Pulmonary artery endothelial cell (primary cell): ENCODE data around the gene STK33. TPM values are rescaled to one million over a fixed set of nuclear protein-coding genes. Genes with fewer than 3 reads are reported as not detected.

Source experiments
- DNase-seq: peaks from one replicate; pipeline ENCODE4 v3.0.0-alpha.2; 2011; ENCODE audit warnings: low read depth, low spot score
- total RNA-seq: library from RNA; depleted of rRNA; stranded (reverse); fragments of >200 nt; gene quantifications from 2 replicates; pipeline ENCODE4 v1.2.3, GENCODE V29; 2014

STK33 gene
- 0.11 and 0.33 TPM in 2 replicates for total RNA-seq

- no peak for DNase-seq
Observed at GRCh38 chr11:8593935-8594909, at the start of gene STK33. Gene STK33 (minus strand): TSS chr11:8594228. CDS start chr11:8474905, 119,323 bp downstream.

DNA sequence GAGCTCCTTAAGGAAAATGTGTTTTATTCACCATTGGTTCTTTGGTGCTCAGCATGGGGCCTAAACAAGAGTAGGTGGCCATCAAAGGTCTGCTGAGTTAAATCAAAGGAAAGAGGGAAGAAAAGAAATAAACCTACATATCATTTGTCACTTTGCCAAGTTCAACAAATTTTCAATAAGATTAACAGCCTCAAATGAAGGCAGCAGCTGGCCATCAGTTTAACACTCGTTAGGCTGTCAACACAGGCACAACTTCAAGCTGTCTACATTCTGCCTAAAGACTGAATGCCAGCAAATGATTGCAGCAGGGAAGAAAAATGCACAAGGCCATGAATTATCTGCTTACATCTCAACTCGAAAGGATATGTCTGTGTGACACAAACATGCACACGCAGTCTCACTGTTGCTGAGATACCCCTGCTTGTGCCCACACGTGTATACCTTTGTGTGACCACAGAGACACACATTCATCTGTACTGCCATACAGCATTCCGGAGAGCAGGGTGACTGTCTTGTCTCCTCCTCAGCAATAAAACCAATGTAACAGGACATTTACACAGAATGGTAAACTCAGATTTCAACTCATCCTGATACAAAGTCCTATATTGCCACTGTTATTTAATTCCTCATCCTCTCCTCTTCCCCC lies 48.3 kb upstream of the STK33 start:
- DNase-seq: no peak

DNA sequence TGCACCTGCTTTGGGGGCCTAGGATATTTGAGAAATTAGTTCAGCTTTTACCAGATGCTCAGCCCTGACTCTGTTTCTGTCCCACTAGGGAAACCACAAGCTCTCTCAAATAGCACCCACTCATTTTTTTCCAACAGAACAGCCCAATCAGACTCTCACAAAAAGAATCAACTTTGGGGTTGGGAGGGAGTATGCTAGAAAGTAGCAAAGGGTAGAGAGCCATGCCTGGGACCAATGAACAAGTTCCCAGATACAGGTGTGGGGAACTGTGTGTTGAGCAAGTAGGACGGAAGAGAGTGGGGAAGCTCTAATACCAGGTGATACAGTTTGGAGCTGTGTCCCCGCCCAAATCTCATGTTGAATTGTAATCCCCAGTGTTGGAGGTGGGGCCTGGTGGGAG lies 47.3 kb upstream of the STK33 start:
- no peak for DNase-seq

DNA sequence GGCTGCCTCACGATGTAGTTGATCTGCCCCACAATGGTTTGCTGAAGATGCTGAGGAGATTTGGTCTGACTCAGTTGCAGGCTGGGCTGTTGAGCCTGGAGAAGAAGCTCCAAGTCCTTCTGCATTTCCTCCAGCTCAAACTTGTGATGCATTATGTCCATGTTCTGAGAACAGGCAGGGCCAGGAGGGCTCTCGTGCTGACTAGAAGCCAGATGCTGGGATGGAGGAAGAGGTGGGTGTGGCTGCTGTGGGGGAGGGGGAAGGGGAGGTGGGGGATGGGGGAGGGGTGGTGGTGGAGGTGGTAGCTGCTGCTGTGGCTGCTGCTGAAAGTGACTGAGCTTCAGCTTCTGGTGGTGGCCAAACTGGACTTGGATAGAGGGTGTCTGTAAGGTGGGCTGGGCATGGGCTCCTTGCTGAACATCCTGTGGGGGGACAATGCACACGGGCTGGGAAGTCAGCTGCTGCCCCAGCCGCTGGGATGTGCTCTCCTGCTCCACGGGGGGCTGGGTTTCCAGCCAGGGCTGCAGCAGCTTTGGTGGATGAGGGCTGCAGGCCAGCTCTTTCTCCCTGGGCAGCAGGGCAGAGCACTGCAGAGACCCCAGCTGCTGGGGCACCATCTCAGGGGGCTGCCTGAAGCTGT lies 46.4 kb upstream of the STK33 start:
- DNase-seq: no peak

DNA sequence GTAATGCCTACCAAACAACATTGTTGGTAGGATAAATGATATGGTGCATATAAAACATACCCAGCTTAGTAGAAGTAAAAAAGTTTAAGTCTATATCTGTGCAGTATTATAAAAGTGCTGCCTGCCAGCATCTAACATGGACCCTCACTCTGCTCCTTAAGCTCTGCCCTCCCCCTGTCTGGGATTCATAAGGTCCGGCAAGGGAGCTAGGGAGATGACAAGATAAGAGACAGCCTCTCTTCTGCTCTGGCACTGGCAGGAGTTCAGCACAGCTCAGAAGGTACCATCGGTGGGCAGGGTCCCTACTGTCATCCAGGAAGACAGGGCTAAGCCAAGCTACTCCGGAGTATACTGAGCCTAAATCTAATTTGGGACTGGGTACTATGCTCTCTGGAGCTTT lies 45.6 kb upstream of the STK33 start:
- no peak for DNase-seq

DNA sequence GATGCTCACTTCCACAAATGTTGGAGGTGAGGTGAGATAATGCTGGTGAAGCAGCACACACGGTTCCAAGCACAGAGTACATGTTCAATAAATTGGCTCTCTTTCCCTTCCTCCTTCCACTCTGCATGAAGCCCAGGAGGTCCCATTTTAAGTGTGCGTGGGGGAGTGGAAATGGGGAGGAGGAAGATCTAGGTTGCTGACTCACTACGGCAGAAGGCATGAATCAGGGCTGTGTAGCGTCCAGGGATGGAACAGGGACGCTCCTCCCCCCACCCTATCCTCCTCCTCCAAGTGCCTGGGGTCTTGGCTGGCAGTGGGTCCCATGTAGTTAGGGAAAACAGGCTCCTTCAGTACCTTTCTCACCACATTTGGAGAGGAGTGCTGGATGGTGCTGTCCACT lies 44.3 kb upstream of the STK33 start:
- DNase-seq: no peak

- DNase-seq: no peak
Observed at GRCh38 chr11:8636127-8636526, 42.1 kb upstream of the STK33 start.

DNA sequence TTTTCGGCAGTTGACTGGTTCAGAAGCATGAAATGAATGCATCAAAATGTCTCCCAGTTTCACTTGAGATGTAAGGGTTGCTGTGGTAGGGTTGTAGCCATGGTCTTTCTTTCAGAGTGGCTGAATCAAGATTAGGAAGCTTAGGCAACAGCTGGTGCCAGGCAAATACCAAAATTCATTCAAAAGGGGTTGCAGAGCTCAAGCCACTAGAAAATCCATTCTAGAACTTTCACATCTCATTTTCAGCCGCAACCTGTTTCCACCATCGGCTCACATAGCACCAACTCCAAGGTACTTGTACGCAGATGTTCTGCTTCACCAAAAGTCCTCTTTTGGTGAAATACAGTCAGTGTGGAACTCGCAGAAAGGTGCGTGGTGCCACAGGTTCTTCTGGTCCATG lies 40.5 kb upstream of the STK33 start:
- no peak for DNase-seq

DNA sequence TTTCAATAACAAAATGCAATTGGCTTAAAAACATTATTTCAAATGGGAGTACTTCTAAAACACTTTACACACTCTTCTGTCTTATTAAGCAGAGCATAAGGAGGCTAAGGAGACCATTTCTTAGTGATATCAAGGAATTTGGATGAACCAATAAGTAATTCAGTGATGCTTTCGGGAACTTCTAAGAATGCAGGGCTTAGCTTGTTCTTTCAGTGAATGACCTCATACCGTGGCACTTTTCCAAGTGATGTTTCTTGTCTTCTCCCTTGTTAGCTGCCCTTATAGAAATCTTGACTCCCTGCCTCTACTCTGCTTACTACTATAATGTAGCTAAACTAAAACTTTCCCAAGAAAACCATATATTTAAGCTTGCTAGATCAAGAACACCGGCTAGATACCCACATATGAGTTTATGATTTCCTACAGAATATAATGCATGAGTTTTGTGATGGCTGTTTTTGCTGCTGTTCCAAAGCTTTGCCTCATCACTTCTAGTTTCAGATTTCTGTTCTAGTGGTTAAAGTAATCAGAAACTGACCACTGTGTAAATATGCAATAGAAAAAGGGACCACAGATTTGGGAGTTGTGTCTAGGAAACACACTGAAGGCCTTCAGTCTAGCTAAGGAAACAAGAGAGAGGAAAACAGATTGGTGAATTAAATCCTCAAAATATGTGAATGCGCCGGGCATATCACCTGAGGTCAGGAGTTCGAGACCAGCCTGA lies 37.5 kb upstream of the STK33 start:
- DNase-seq: no peak

- DNase-seq: no peak
Observed at GRCh38 chr11:8624698-8625097, 30.7 kb upstream of the STK33 start.

DNA sequence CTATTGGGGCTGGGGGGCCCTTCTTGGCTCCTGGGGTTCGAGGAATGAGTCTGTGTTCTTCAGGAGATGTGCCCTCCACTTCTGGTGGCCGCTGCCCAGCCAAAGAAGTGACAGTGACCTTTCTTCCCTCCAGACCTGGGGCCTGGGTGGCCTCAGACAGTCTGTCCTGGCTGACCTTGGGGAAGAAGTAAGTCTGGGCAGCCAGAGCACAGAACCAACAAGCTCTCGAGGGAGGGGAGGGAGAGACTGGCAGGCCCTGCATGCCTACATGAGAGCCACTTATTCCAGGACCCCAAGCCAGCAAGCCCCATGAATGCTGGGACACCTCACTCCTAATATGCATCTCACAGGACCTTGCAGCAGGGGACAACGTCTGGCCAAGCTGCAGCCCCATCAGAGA lies 27.1 kb upstream of the STK33 start:
- no peak for DNase-seq

- no peak for DNase-seq
Observed at GRCh38 chr11:8617063-8617462, 23.0 kb upstream of the STK33 start.

DNA sequence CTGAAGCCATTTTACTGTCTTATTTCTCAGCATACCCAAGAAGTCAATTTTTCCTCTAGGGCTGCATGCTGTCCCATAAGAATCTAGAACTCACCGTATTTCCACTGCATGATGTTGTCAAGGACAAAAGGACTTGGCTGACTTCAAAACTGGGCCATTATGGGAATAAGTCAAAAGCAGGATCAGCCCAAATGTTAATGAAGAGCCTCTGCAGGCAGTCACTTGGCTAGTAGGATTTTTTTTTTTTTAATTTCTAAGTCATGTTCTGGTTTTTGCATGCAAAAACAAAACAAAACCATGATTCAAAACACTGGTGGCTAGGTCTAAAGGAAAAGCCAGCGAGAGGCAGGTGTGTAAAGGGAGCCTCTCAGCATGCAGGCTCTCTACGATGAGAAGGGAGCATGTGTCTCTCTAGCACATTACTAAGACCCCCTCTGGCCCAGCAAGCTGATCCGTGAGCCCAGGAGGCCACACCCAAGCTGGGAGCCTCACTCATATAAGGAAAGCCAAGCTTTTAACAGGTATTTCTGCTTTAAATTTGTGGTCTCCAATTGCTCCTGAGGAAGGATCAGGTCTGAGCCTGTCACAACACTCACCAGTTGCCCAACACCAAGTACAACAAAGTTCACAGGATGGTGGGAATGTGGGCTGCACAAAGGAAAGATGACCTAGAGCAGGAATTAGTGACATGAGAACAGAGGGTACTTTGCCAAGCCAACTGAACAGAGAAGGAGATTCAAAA lies 21.4 kb upstream of the STK33 start:
- DNase-seq: no peak

- DNase-seq: no peak
Observed at GRCh38 chr11:8614497-8614896, 20.5 kb upstream of the STK33 start.

- no peak for DNase-seq
Observed at GRCh38 chr11:8613036-8613435, 19.0 kb upstream of the STK33 start.

GRCh38 chr11:8612522-8612921 lies 18.5 kb upstream of the STK33 start:
- no peak for DNase-seq

DNA sequence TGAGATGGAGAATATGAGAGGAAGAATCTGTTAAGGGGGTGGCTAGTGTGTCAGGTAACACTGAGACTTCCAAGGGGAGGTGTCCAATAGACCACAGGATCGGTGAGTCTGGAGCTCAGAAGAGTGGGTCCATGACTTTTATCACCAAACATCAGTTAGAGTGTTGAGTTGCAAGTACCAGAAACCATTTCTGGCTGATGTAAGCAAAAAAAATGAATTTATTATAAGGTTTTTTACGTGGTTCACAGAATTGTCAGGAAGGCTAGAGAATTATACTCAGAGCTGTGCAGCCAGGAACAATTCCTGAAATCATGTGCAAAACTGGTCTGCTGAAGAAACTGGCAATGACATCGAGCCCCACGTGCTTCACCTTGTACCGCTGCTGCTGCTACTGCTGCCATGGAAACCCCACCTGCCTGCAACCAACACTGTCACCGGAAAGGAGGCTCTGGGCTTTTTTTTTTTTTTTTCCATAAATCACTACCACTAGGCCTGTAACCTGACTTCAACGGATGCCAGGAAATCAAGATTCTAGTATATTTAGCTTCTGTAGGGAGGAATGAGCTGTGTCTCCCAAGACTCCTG lies 16.6 kb upstream of the STK33 start:
- DNase-seq: no peak

GRCh38 chr11:8608652-8609051 lies 14.6 kb upstream of the STK33 start:
- DNase-seq: no peak

GRCh38 chr11:8605971-8606563 lies 12.0 kb upstream of the STK33 start:
- DNase-seq: no peak

DNA sequence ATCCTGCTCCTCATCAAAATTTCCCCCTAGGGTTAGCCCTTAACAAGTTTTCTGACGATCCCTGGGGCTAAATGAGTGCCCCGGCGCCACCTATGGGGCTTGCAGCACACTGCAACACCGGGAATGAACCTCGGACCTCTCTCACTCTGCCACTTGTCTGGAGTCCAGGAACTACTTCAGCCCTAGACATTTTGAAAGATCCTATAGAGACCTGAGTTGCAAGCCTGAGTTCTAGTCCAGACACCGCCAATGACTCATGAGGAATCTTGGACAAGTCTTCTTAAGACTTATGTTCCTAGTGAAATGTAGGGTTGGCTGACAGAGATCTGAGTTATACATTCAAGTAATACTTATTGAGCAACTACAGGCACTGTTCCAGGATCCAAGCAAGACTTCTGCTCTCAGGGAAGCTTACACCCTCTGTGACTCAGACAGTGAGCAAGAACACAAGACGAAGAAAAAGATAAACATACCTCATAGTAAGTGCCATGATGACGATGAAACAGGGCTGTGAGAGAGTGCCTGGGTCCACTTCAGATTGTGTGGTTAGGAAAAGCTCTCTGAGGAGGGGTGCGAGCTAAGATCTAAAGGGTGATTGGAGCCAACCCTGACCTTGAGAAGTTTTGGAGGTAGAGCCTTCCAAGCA lies 10.2 kb upstream of the STK33 start:
- peak; percentile 33 for DNase-seq
